CD4-positive, CD25-positive, alpha-beta regulatory T cell (primary cell): ENCODE measurements around the gene EGFL8. TPM values are rescaled to one million over a fixed set of nuclear protein-coding genes. Genes with fewer than 3 reads are reported as not detected.
"Not testable (repeated sequence)": the region's sequence is repeated elsewhere in the genome, so short reads cannot be mapped to it uniquely, and the experiment has no call there.

ENCODE experiments used
- ATAC-seq, 2 donors: fragments of 150-1000 bp; cut with Tn5 transposase; one replicate each; pipeline ENCODE4 v1.10.0; 2021; ENCODE audit warnings: low read depth in 2 of 2, moderate number of reproducible peaks in 2 of 2, moderate library complexity in 1 of 2
- DNase-seq, 3 donors: peaks; one replicate each; pipeline versions ENCODE4 v3.0.0 to v3.0.0-alpha.2; 2012 to 2022; ENCODE audit warnings: mixed read lengths in 1 of 3
- H3K27ac ChIP-seq: one replicate; pipeline ENCODE4 v1.7.0; 2013; ENCODE audit warnings: mild to moderate bottlenecking, low read length; ENCODE audit not compliant: insufficient read depth, poor library complexity, severe bottlenecking
- H3K27me3 ChIP-seq: one replicate; pipeline ENCODE4 v1.7.0; 2013; ENCODE audit warnings: low read length; ENCODE audit not compliant: control insufficient read depth, insufficient read depth
- H3K36me3 ChIP-seq: one replicate; pipeline ENCODE4 v1.7.0; 2013; ENCODE audit warnings: mild to moderate bottlenecking, low read length, moderate library complexity; ENCODE audit not compliant: control insufficient read depth, insufficient read depth
- H3K4me1 ChIP-seq: 2 replicates; pipeline ENCODE4 v1.7.0; 2013; ENCODE audit warnings: mild to moderate bottlenecking, low read length; ENCODE audit not compliant: insufficient read depth, control insufficient read depth, poor library complexity, severe bottlenecking
- H3K4me3 ChIP-seq: one replicate; pipeline ENCODE4 v1.7.0; 2013; ENCODE audit warnings: low read depth, mild to moderate bottlenecking, low read length, moderate library complexity
- H3K9me3 ChIP-seq, 2 experiments: 1 replicate in 1 of 2; 2 replicates in 1 of 2; pipeline ENCODE4 v1.7.0; 2013; ENCODE audit warnings: low read length in 2 of 2, mild to moderate bottlenecking in 1 of 2, moderate library complexity in 1 of 2; ENCODE audit not compliant: control insufficient read depth in 2 of 2
- H3K27ac Mint-ChIP-seq, 3 donors: one replicate each; pipeline ENCODE4 v1.8.0; 2020 to 2022; ENCODE audit warnings: mild to moderate bottlenecking in 3 of 3, mixed read lengths in 3 of 3, moderate library complexity in 2 of 3
- H3K27me3 Mint-ChIP-seq: one replicate; pipeline ENCODE4 v1.8.0; 2022; ENCODE audit warnings: mild to moderate bottlenecking, mixed read lengths
- H3K36me3 Mint-ChIP-seq: one replicate; pipeline ENCODE4 v1.8.0; 2020; ENCODE audit warnings: mixed read lengths
- H3K4me1 Mint-ChIP-seq, 4 donors: one replicate each; pipeline ENCODE4 v1.8.0; 2020 to 2022; ENCODE audit warnings: mixed read lengths in 4 of 4, mild to moderate bottlenecking in 1 of 4
- H3K4me3 Mint-ChIP-seq, 4 donors: one replicate each; pipeline ENCODE4 v1.8.0; 2020 to 2022; ENCODE audit warnings: mild to moderate bottlenecking in 4 of 4, mixed read lengths in 4 of 4, moderate library complexity in 3 of 4
- H3K9me3 Mint-ChIP-seq, 7 donors: one replicate each; pipeline ENCODE4 v1.8.0; 2020 to 2022; ENCODE audit warnings: mixed read lengths in 7 of 7, mild to moderate bottlenecking in 3 of 7, moderate library complexity in 2 of 7
- polyA plus RNA-seq, 4 donors: library from polyadenylated mRNA; unstranded; fragments of 300-500 nt; fragmentation: Illumina TruSeq; gene quantifications; one replicate each; pipeline ENCODE4 v1.2.3, GENCODE V29; 2021
- total RNA-seq: library from RNA; stranded (reverse); gene quantifications from one replicate; pipeline ENCODE4 v1.2.3, GENCODE V29; 2022

Gene EGFL8
- total and polyA plus RNA-seq, 5 donors from 2014 or later: 0.60 to 9.9 TPM; not detected in 3

GRCh38 chr6:32132110-32132509 is 32.3 kb upstream of the EGFL8 start:
- Mint-ChIP-seq H3K4me1 (peaks cover 4 to 32% (median 23%) of the 10 kb centered on the region in 4 donors), H3K36me3 (peaks cover 7% of the 10 kb centered on the region), H3K9me3 (peaks cover 0 to 3% (median 0%) of the 10 kb centered on the region in 7 donors), H3K27ac (no peak overlapping the region), H3K27me3 (peaks cover 20% of the 10 kb centered on the region), H3K4me3 (peak overlapping the region in 2 of 4 donors; percentile 27 to 57)
- no peak for ATAC-seq
- Histone ChIP-seq H3K36me3 (no peaks in the 10 kb centered on the region), H3K27me3 (no peaks in the 10 kb centered on the region), H3K9me3 (no peaks in the 10 kb centered on the region), H3K4me1 (peaks cover 24% of the 10 kb centered on the region), H3K4me3 (no peak overlapping the region), H3K27ac (no peak overlapping the region)
- no peak for DNase-seq

GRCh38 chr6:32133786-32134185 is 30.6 kb upstream of the EGFL8 start:
- H3K27ac Mint-ChIP-seq: no peak overlapping the region
- no peaks in the 10 kb centered on the region for H3K36me3 Mint-ChIP-seq
- Histone ChIP-seq H3K9me3 (no peaks in the 10 kb centered on the region), H3K4me3 (no peak overlapping the region), H3K27me3 (no peaks in the 10 kb centered on the region), H3K27ac (no peak overlapping the region), H3K4me1 (peaks cover 12% of the 10 kb centered on the region), H3K36me3 (no peaks in the 10 kb centered on the region)
- no peak overlapping the region for H3K4me3 Mint-ChIP-seq
- peaks cover 0 to 18% (median 12%) of the 10 kb centered on the region in 4 donors for H3K4me1 Mint-ChIP-seq
- ATAC-seq: no peak
- H3K27me3 Mint-ChIP-seq: peaks cover 26% of the 10 kb centered on the region
- peaks cover 0 to 3% (median 0%) of the 10 kb centered on the region in 7 donors for H3K9me3 Mint-ChIP-seq
- no peak for DNase-seq

- Histone ChIP-seq H3K4me3 (no peak overlapping the region), H3K9me3 (no peaks in the 10 kb centered on the region), H3K27ac (no peak overlapping the region), H3K36me3 (no peaks in the 10 kb centered on the region), H3K4me1 (no peaks in the 10 kb centered on the region), H3K27me3 (no peaks in the 10 kb centered on the region)
- H3K27ac Mint-ChIP-seq: no peak overlapping the region
- DNase-seq (no peak), ATAC-seq (no peak)
- H3K4me1 Mint-ChIP-seq: peaks cover 0 to 4% (median 0%) of the 10 kb centered on the region in 4 donors
- H3K9me3 Mint-ChIP-seq: peaks cover 0 to 2% (median 0%) of the 10 kb centered on the region in 7 donors
- H3K27me3 Mint-ChIP-seq: peaks cover 31% of the 10 kb centered on the region
- no peaks in the 10 kb centered on the region for H3K36me3 Mint-ChIP-seq
- H3K4me3 Mint-ChIP-seq: peak overlapping the region in 1 of 4 donors; percentile 43
Measured at GRCh38 chr6:32137454-32137853, 26.9 kb upstream of the EGFL8 start.

- no peak overlapping the region for H3K27ac ChIP-seq
- no peak overlapping the region for H3K4me3 ChIP-seq
- Mint-ChIP-seq H3K36me3 (no peaks in the 10 kb centered on the region), H3K27me3 (peaks cover 31% of the 10 kb centered on the region), H3K4me1 (peaks cover 0 to 4% (median 0%) of the 10 kb centered on the region in 4 donors), H3K9me3 (peaks cover 0 to 2% (median 0%) of the 10 kb centered on the region in 7 donors), H3K27ac (no peak overlapping the region), H3K4me3 (no peak overlapping the region)
- no peaks in the 10 kb centered on the region for H3K9me3 ChIP-seq
- H3K36me3 ChIP-seq: no peaks in the 10 kb centered on the region
- H3K27me3 ChIP-seq: no peaks in the 10 kb centered on the region
- H3K4me1 ChIP-seq: no peaks in the 10 kb centered on the region
- ATAC-seq (no peak), DNase-seq (no peak)
Measured at GRCh38 chr6:32139590-32139989, 24.8 kb upstream of the EGFL8 start.

- no peaks in the 10 kb centered on the region for H3K9me3 ChIP-seq
- H3K4me1 Mint-ChIP-seq: peaks cover 0 to under 1% (median 0%) of the 10 kb centered on the region in 4 donors
- no peaks in the 10 kb centered on the region for H3K36me3 ChIP-seq
- H3K27ac Mint-ChIP-seq: no peak overlapping the region
- H3K4me3 Mint-ChIP-seq: peak overlapping the region in 1 of 4 donors; percentile 58
- no peak for ATAC-seq
- H3K9me3 Mint-ChIP-seq: peaks cover 0 to 2% (median 0%) of the 10 kb centered on the region in 7 donors
- no peaks in the 10 kb centered on the region for H3K27me3 ChIP-seq
- no peaks in the 10 kb centered on the region for H3K36me3 Mint-ChIP-seq
- no peak overlapping the region for H3K27ac ChIP-seq
- no peaks in the 10 kb centered on the region for H3K4me1 ChIP-seq
- H3K4me3 ChIP-seq: no peak overlapping the region
- no peak for DNase-seq
- peaks cover 33% of the 10 kb centered on the region for H3K27me3 Mint-ChIP-seq
Measured at GRCh38 chr6:32140420-32141046, 23.9 kb upstream of the EGFL8 start.

- not testable (repeated sequence) for H3K36me3 Mint-ChIP-seq, H3K9me3 ChIP-seq, H3K27me3 ChIP-seq, DNase-seq, H3K4me3 Mint-ChIP-seq, H3K4me3 ChIP-seq, H3K27ac Mint-ChIP-seq, H3K9me3 Mint-ChIP-seq, H3K27ac ChIP-seq, H3K4me1 ChIP-seq, ATAC-seq, H3K36me3 ChIP-seq
- Mint-ChIP-seq H3K4me1 (peaks cover 2 to 20% (median 11%) of the 10 kb centered on the region in 4 donors), H3K27me3 (peaks cover 50% of the 10 kb centered on the region)
Measured at GRCh38 chr6:32144238-32144637, 20.2 kb upstream of the EGFL8 start.

GRCh38 chr6:32146287-32146686 is 18.1 kb upstream of the EGFL8 start:
- Histone ChIP-seq H3K27ac (no peak overlapping the region), H3K4me1 (no peaks in the 10 kb centered on the region), H3K36me3 (no peaks in the 10 kb centered on the region), H3K9me3 (no peaks in the 10 kb centered on the region), H3K27me3 (peaks cover 6% of the 10 kb centered on the region), H3K4me3 (no peak overlapping the region)
- no peak for DNase-seq
- Mint-ChIP-seq H3K9me3 (peaks cover 0 to 6% (median 1%) of the 10 kb centered on the region in 7 donors), H3K27ac (peak overlapping the region in 2 of 3 donors; percentile 39 to 52), H3K4me1 (peaks cover 7 to 29% (median 14%) of the 10 kb centered on the region in 4 donors), H3K27me3 (peaks cover 54% of the 10 kb centered on the region), H3K4me3 (peak overlapping the region in 3 of 4 donors; percentile 47 to 61 (median 51)), H3K36me3 (no peaks in the 10 kb centered on the region)
- no peak for ATAC-seq

GRCh38 chr6:32146687-32147086 is 17.7 kb upstream of the EGFL8 start:
- Histone ChIP-seq H3K36me3 (no peaks in the 10 kb centered on the region), H3K9me3 (no peaks in the 10 kb centered on the region), H3K27ac (no peak overlapping the region), H3K4me3 (no peak overlapping the region), H3K4me1 (no peaks in the 10 kb centered on the region), H3K27me3 (peaks cover 6% of the 10 kb centered on the region)
- H3K36me3 Mint-ChIP-seq: no peaks in the 10 kb centered on the region
- DNase-seq (no peak), ATAC-seq (no peak)
- H3K4me3 Mint-ChIP-seq: peak overlapping the region in 1 of 4 donors; percentile 47
- peak overlapping the region in 1 of 3 donors; percentile 39 for H3K27ac Mint-ChIP-seq
- H3K27me3 Mint-ChIP-seq: peaks cover 52% of the 10 kb centered on the region
- H3K9me3 Mint-ChIP-seq: peaks cover 0 to 6% (median 1%) of the 10 kb centered on the region in 7 donors
- peaks cover 8 to 31% (median 14%) of the 10 kb centered on the region in 4 donors for H3K4me1 Mint-ChIP-seq
